Liver (tissue), 10 donors: ENCODE measurements around the gene SYT8. TPM values are rescaled to one million over a fixed set of nuclear protein-coding genes. Genes with fewer than 3 reads are reported as not detected.
"Not testable (repeated sequence)": the region's sequence is repeated elsewhere in the genome, so short reads cannot be mapped to it uniquely, and the experiment has no call there.

Source experiments
- DNase-seq: peaks from one replicate; pipeline ENCODE4 v3.0.0-alpha.2; 2017; ENCODE audit warnings: low spot score
- H3K27ac ChIP-seq, 2 donors: one replicate each; pipeline ENCODE4 v1.7.0; 2013; ENCODE audit warnings: inconsistent platforms in 2 of 2, low read length in 2 of 2, control low read depth in 1 of 2, low read depth in 1 of 2, mild to moderate bottlenecking in 1 of 2
- H3K27me3 ChIP-seq, 4 donors: one replicate each; pipeline versions ENCODE4 v1.6.1 to v1.7.0; 2013; ENCODE audit warnings: low read length in 3 of 4, inconsistent platforms in 1 of 4, mild to moderate bottlenecking in 1 of 4, moderate library complexity in 1 of 4; ENCODE audit not compliant: control insufficient read depth in 4 of 4, insufficient read depth in 4 of 4
- H3K36me3 ChIP-seq, 4 donors: one replicate each; pipeline versions ENCODE4 v1.6.1 to v1.7.0; 2013; ENCODE audit warnings: low read length in 3 of 4, mild to moderate bottlenecking in 3 of 4, low read depth in 1 of 4, moderate library complexity in 1 of 4; ENCODE audit not compliant: control insufficient read depth in 4 of 4, insufficient read depth in 3 of 4
- H3K4me1 ChIP-seq, 4 donors: one replicate each; pipeline versions ENCODE4 v1.6.1 to v1.7.0; 2013; ENCODE audit warnings: low read length in 3 of 4, mild to moderate bottlenecking in 3 of 4, moderate library complexity in 1 of 4; ENCODE audit not compliant: control insufficient read depth in 4 of 4, insufficient read depth in 4 of 4
- H3K4me3 ChIP-seq, 3 donors: one replicate each; pipeline versions ENCODE4 v1.6.1 to v1.7.0; 2013; ENCODE audit warnings: low read length in 3 of 3, control low read depth in 1 of 3, low read depth in 1 of 3, mild to moderate bottlenecking in 1 of 3
- H3K9ac ChIP-seq, 2 donors: one replicate each; pipeline ENCODE4 v1.7.0; 2013; ENCODE audit warnings: low read length in 2 of 2, mild to moderate bottlenecking in 2 of 2, moderate library complexity in 2 of 2, control low read depth in 1 of 2, low read depth in 1 of 2
- H3K9me3 ChIP-seq, 4 donors: one replicate each; pipeline versions ENCODE4 v1.6.1 to v1.7.0; 2013; ENCODE audit warnings: low read length in 3 of 4; ENCODE audit not compliant: control insufficient read depth in 4 of 4
- NR2F2 ChIP-seq: IDR thresholded peaks from 2 replicates; pipeline ENCODE4 v1.6.1; 2016; ENCODE audit warnings: antibody characterized with exemption
- SP1 ChIP-seq: IDR thresholded peaks from 2 replicates; pipeline ENCODE4 v1.6.1; 2018; ENCODE audit warnings: antibody characterized with exemption, mild to moderate bottlenecking
- YY1 ChIP-seq: IDR thresholded peaks from 2 replicates; pipeline ENCODE4 v1.6.1; 2016; ENCODE audit warnings: antibody characterized with exemption, mild to moderate bottlenecking
- ZBTB33 ChIP-seq: IDR thresholded peaks from 2 replicates; pipeline ENCODE4 v1.6.1; 2016; ENCODE audit warnings: antibody characterized with exemption
- WGBS: extraction: QIAGEN DNeasy Blood & Tissue Kit; methylation state at CpG from one replicate; pipeline ENCODE4 v1.1.7; 2013; 5-methylcytosine and 5-hydroxymethylcytosine counted together
- polyA plus RNA-seq, 2 donors: library from polyadenylated mRNA; stranded (reverse) in 1 of 2; unstranded in 1 of 2; fragments of 200-250 nt in 1 of 2; fragments of >200 nt in 1 of 2; fragmentation: Nextera tagmentation in 1 of 2; extraction: Ambion mirVana in 1 of 2; gene quantifications; one replicate each; pipeline versions ENCODE4 v1.2.1 to v1.2.3, GENCODE V29; 2013 to 2015
- small RNA-seq: library from RNA; depleted of rRNA; stranded (forward); fragments of <200 nt; gene quantifications from one replicate; pipeline ENCODE3, GENCODE V24; 2014
- total RNA-seq, 2 donors: library from RNA; depleted of rRNA; stranded (reverse); fragments of >200 nt; gene quantifications; one replicate each; pipeline ENCODE4 v1.2.3, GENCODE V29; 2014
- TF ChIP-seq, protein P1 (sequence below): IDR thresholded peaks from 2 replicates; pipeline ENCODE4 v1.6.1; 2016; ENCODE audit warnings: antibody characterized with exemption
- TF ChIP-seq, protein P2 (sequence below): IDR thresholded peaks from 2 replicates; pipeline ENCODE4 v1.6.1; 2016; ENCODE audit warnings: antibody characterized with exemption, mild to moderate bottlenecking
- donor health status: healthy.
- donor health status: healthy.
- donor health status: healthy.
- donor health status: healthy.
- donor health status: healthy.

The SYT8 gene
- total and polyA plus RNA-seq, 4 donors: 0.17 to 0.99 (median 0.35) TPM

- H3K9me3 ChIP-seq: no peaks in the 10 kb centered on the region
- DNase-seq: no peak
- no peak overlapping the region for H3K27ac ChIP-seq
- H3K9ac ChIP-seq: no peak overlapping the region
- H3K4me1 ChIP-seq: peaks cover 0 to 3% (median 0%) of the 10 kb centered on the region in 4 donors
- H3K36me3 ChIP-seq: peaks cover 0 to 2% (median 0%) of the 10 kb centered on the region in 4 donors
- TF ChIP-seq SP1 (no peak), NR2F2 (no peak), YY1 (no peak), ZBTB33 (no peak)
- TF ChIP-seq, protein P1, sequence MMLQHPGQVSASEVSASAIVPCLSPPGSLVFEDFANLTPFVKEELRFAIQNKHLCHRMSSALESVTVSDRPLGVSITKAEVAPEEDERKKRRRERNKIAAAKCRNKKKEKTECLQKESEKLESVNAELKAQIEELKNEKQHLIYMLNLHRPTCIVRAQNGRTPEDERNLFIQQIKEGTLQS: no peak
- no peak overlapping the region for H3K4me3 ChIP-seq
- no peaks in the 10 kb centered on the region for H3K27me3 ChIP-seq
- WGBS: 94% methylated on average over 14 of the region's 14 CpGs
These were observed 48.8 kb downstream of the SYT8 start for GRCh38 chr11:1883346-1884302.

GRCh38 chr11:1884303-1884700 is 49.5 kb downstream of the SYT8 start:
- WGBS: 92% methylated on average over 5 of the region's 5 CpGs
- DNase-seq: no peak
- H3K4me1 ChIP-seq: peaks cover 0 to 6% (median 0%) of the 10 kb centered on the region in 4 donors
- no peaks in the 10 kb centered on the region for H3K27me3 ChIP-seq
- no peaks in the 10 kb centered on the region for H3K9me3 ChIP-seq
- H3K9ac ChIP-seq: no peak overlapping the region
- peaks cover 0 to 2% (median 0%) of the 10 kb centered on the region in 4 donors for H3K36me3 ChIP-seq
- no peak overlapping the region for H3K4me3 ChIP-seq
- no peak overlapping the region for H3K27ac ChIP-seq
- TF ChIP-seq, protein P2, sequence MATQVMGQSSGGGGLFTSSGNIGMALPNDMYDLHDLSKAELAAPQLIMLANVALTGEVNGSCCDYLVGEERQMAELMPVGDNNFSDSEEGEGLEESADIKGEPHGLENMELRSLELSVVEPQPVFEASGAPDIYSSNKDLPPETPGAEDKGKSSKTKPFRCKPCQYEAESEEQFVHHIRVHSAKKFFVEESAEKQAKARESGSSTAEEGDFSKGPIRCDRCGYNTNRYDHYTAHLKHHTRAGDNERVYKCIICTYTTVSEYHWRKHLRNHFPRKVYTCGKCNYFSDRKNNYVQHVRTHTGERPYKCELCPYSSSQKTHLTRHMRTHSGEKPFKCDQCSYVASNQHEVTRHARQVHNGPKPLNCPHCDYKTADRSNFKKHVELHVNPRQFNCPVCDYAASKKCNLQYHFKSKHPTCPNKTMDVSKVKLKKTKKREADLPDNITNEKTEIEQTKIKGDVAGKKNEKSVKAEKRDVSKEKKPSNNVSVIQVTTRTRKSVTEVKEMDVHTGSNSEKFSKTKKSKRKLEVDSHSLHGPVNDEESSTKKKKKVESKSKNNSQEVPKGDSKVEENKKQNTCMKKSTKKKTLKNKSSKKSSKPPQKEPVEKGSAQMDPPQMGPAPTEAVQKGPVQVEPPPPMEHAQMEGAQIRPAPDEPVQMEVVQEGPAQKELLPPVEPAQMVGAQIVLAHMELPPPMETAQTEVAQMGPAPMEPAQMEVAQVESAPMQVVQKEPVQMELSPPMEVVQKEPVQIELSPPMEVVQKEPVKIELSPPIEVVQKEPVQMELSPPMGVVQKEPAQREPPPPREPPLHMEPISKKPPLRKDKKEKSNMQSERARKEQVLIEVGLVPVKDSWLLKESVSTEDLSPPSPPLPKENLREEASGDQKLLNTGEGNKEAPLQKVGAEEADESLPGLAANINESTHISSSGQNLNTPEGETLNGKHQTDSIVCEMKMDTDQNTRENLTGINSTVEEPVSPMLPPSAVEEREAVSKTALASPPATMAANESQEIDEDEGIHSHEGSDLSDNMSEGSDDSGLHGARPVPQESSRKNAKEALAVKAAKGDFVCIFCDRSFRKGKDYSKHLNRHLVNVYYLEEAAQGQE: no peak

DNA sequence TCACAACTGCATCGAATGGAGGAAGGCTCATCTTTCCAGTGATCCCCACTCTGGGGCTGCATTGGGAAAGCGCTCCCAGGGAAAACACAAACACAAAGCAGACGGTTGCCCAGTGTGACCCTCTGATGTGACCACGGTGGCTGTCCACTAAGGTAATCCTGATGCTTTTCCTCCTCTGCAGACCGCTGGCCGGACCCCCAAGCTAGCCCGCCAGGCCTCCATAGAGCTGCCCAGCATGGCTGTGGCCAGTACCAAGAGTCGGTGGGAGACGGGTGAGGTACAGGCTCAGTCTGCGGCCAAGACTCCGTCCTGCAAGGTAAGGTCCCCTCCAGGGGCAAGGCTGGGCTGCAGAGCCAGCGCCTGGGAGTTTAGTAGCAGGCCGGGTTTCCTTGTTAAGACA is 51.8 kb downstream of the SYT8 start:
- not testable (repeated sequence) for H3K4me3 ChIP-seq, H3K4me1 ChIP-seq, H3K9me3 ChIP-seq, H3K9ac ChIP-seq, H3K27ac ChIP-seq, H3K27me3 ChIP-seq, H3K36me3 ChIP-seq, DNase-seq
- 88% methylated on average over 13 of the region's 13 CpGs for WGBS

Small RNAs within 50 kb of the gene (small RNA-seq; reads per million reads assigned to genes)
- gene AC051649.1 (not detected), gene MIR4298 (not detected)

Other genes with a start within 250 kb of the SYT8 start
- not detected for gene KRTAP5-1, start 249.7 kb upstream of the SYT8 start, total RNA-seq
- gene KRTAP5-1, start 249.7 kb upstream of the SYT8 start, polyA plus RNA-seq: not detected
- not detected for gene KRTAP5-2, start 236.7 kb upstream of the SYT8 start, total RNA-seq
- under 1 TPM in 1 of 2 donors, not detected in 1; 0.08 TPM for gene KRTAP5-2, start 236.7 kb upstream of the SYT8 start, polyA plus RNA-seq
- gene KRTAP5-3, start 226.5 kb upstream of the SYT8 start, total RNA-seq: not detected
- not detected for gene KRTAP5-3, start 226.5 kb upstream of the SYT8 start, polyA plus RNA-seq
- not detected for gene KRTAP5-4, start 212.9 kb upstream of the SYT8 start, total RNA-seq
- gene KRTAP5-4, start 212.9 kb upstream of the SYT8 start, polyA plus RNA-seq: not detected
- not detected for gene KRTAP5-5, start 205.2 kb upstream of the SYT8 start, total RNA-seq
- not detected for gene KRTAP5-5, start 205.2 kb upstream of the SYT8 start, polyA plus RNA-seq
- gene KRTAP5-6, start 137.8 kb upstream of the SYT8 start, total RNA-seq: under 1 TPM in 1 of 2 donors, not detected in 1; 0.84 TPM
- gene KRTAP5-6, start 137.8 kb upstream of the SYT8 start, polyA plus RNA-seq: 1 to 10 TPM in 1 of 2 donors, not detected in 1; 1.2 TPM
- gene IFITM10, start 84.4 kb upstream of the SYT8 start, total RNA-seq: 1 to 10 TPM in 1 of 2 donors, under 1 TPM in 1; 0.65 to 8.5 TPM
- 1 to 10 TPM in 1 of 2 donors, under 1 TPM in 1; 0.14 to 2.9 TPM for gene IFITM10, start 84.4 kb upstream of the SYT8 start, polyA plus RNA-seq
- gene CTSD, start 71.1 kb upstream of the SYT8 start, total RNA-seq: 100 to 1,000 TPM; 310 to 374 TPM
- 100 to 1,000 TPM; 731 to 814 TPM for gene CTSD, start 71.1 kb upstream of the SYT8 start, polyA plus RNA-seq
- gene TNNI2, start 4.0 kb downstream of the SYT8 start, total RNA-seq: under 1 TPM in 1 of 2 donors, not detected in 1; 0.28 TPM
- gene TNNI2, start 4.0 kb downstream of the SYT8 start, polyA plus RNA-seq: under 1 TPM in 1 of 2 donors, not detected in 1; 0.22 TPM
- 1 to 10 TPM; 5.0 to 7.7 TPM for gene LSP1, start 18.1 kb downstream of the SYT8 start, total RNA-seq
- 1 to 10 TPM; 5.2 to 6.3 TPM for gene LSP1, start 18.1 kb downstream of the SYT8 start, polyA plus RNA-seq
- not detected for gene PRR33, start 56.9 kb downstream of the SYT8 start, total RNA-seq
- gene PRR33, start 56.9 kb downstream of the SYT8 start, polyA plus RNA-seq: not detected
- under 1 TPM in 1 of 2 donors, not detected in 1; 0.14 TPM for gene TNNT3, start 84.7 kb downstream of the SYT8 start, total RNA-seq
- gene TNNT3, start 84.7 kb downstream of the SYT8 start, polyA plus RNA-seq: under 1 TPM in 1 of 2 donors, not detected in 1; 0.06 TPM
- gene MRPL23, start 112.3 kb downstream of the SYT8 start, total RNA-seq: 10 to 100 TPM; 33.0 to 83.9 TPM
- 10 to 100 TPM; 67.1 to 68.0 TPM for gene MRPL23, start 112.3 kb downstream of the SYT8 start, polyA plus RNA-seq
- over 10,000 TPM in 1 of 2 donors, 100 to 1,000 TPM in 1; 238 to 16,780 TPM for gene H19, start 162.9 kb downstream of the SYT8 start, total RNA-seq
- 100 to 1,000 TPM; 194 to 426 TPM for gene H19, start 162.9 kb downstream of the SYT8 start, polyA plus RNA-seq